ENCODE measurements around the gene VWA3B.

- TF ChIP-seq CTCF (IDR thresholded peaks at IDR 0.05; ENCODE audit: insufficient read depth, low read depth, low read length) (no peak), EZH2 (IDR thresholded peaks at IDR 0.05; ENCODE audit: insufficient read depth, low read length) (no peak)
Observed at GRCh38 chr2:98350411-98350810, 263.4 kb downstream of the VWA3B start.

All from astrocyte (in vitro differentiated cells and primary cell).